ENCODE data around the gene ANKRD13A. TPM values are rescaled to one million over a fixed set of nuclear protein-coding genes. Genes with fewer than 3 reads are reported as not detected.

ANKRD13A gene
- total and polyA plus RNA-seq, 2 donors (not counting 3 experiments of a cell fraction or from before 2014, with no cell fraction given) = 37.0 to 43.9 TPM

- no peak overlapping the region for H3K4me3 ChIP-seq (replicated peaks in 1 of 3; ENCODE audit: insufficient read depth in 1 of 3, low read depth in 1 of 3, low read length in 3 of 3)
- intact Hi-C loops (cut with micrococcal nuclease) = no loop called here
- H3K4me1 ChIP-seq (ENCODE audit: control insufficient read depth, extremely low read depth, insufficient read depth, low read length) = peaks cover 15% of the 10 kb centered on the region
- CTCF ChIA-PET = interaction anchor here (1.1 kb wide), 1 partner anchor 18 kb away, joined by 3 read pairs; no protein-coding TSS in a partner anchor
- DNase-seq (ENCODE audit: low read depth, low spot score) (no peak), FAIRE-seq (no peak)
- H4K20me1 ChIP-seq (replicated peaks; ENCODE audit: control insufficient read depth, extremely low read depth, insufficient read depth, low read length) = no peaks in the 10 kb centered on the region
- H3K27ac ChIP-seq (ENCODE audit: insufficient read depth, low read depth, low read length) = no peak overlapping the region
- no peak overlapping the region for H2AFZ ChIP-seq (ENCODE audit: low read depth, low read length)
- H3K9me3 ChIP-seq (replicated peaks; ENCODE audit: control insufficient read depth, insufficient read depth, low read length) = no peaks in the 10 kb centered on the region
- BruUV-seq (replicated peaks) = no TSS peak
- no peaks in the 10 kb centered on the region for H3K27me3 ChIP-seq (ENCODE audit: control insufficient read depth in 2 of 2, insufficient read depth in 2 of 2, low read length in 2 of 2)
- H3K79me2 ChIP-seq (ENCODE audit: control insufficient read depth, insufficient read depth, low read length) = no peaks in the 10 kb centered on the region
- H3K9me1 ChIP-seq (replicated peaks; ENCODE audit: control insufficient read depth, extremely low read depth, insufficient read depth, low read length) = no peaks in the 10 kb centered on the region
- POLR2A ChIA-PET = no interaction called here
- no peaks in the 10 kb centered on the region for H3K36me3 ChIP-seq (ENCODE audit: control insufficient read depth in 2 of 2, extremely low read depth in 1 of 2, insufficient read depth in 2 of 2, low read length in 2 of 2)
- no peak overlapping the region for H3K4me2 ChIP-seq (ENCODE audit: insufficient read depth, low read length)
- dilution Hi-C loops (cut with MboI; ENCODE audit: extremely low pct_ligation_motif_present, low sequenced_read_pairs) = no loop called here
- H3K9ac ChIP-seq (replicated peaks; ENCODE audit: extremely low read depth, insufficient read depth, low read length) = no peak overlapping the region
- TF ChIP-seq CTCF (IDR thresholded peaks at IDR 0.05; ENCODE audit: extremely low read depth in 1 of 2, insufficient read depth in 1 of 2, low read depth in 1 of 2, low read length in 2 of 2) (no peak), MYC (IDR thresholded peaks at IDR 0.05; ENCODE audit: low read depth, low read length) (no peak), JUN (IDR thresholded peaks at IDR 0.05; ENCODE audit: borderline replicate concordance, insufficient read depth, insufficient read length, low read depth) (no peak), GATA2 (IDR thresholded peaks at IDR 0.05; ENCODE audit: insufficient read depth, insufficient read length, low read depth, low read length) (no peak), EZH2 (IDR thresholded peaks at IDR 0.05; ENCODE audit: borderline replicate concordance, low read depth, low read length, severe bottlenecking) (no peak), FOS (IDR thresholded peaks at IDR 0.05; ENCODE audit: borderline replicate concordance, insufficient read depth, low read length) (no peak), POLR2AphosphoS5 (IDR thresholded peaks at IDR 0.05; ENCODE audit: insufficient read depth, low read depth, low read length) (no peak), POLR2A (IDR thresholded peaks at IDR 0.05; ENCODE audit: low read depth, low read length) (no peak)
- TF ChIP-seq, protein P1, sequence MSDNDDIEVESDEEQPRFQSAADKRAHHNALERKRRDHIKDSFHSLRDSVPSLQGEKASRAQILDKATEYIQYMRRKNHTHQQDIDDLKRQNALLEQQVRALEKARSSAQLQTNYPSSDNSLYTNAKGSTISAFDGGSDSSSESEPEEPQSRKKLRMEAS (IDR thresholded peaks at IDR 0.05; ENCODE audit: insufficient read depth, insufficient read length) = no peak
These were observed 60.4 kb downstream of the ANKRD13A start for GRCh38 chr12:110059651-110060000.
